HCT116 (cell line): ENCODE measurements around the gene SETD1A.

Source experiments
- CEBPB ChIP-seq: IDR thresholded peaks from 2 replicates; pipeline ENCODE4 v1.6.1; 2012; ENCODE audit warnings: low read depth
- CTCF ChIP-seq, 3 experiments: fragments of 200-600 bp in 1 of 3; sonication (generic) in 1 of 3; IDR thresholded peaks in 2 of 3; conservative IDR thresholded peaks in 1 of 3; 2 replicates each; pipeline ENCODE4 v1.5.1; 2012 to 2017; ENCODE audit warnings: low read depth in 2 of 3, low read length in 2 of 3, antibody characterized with exemption in 1 of 3, borderline replicate concordance in 1 of 3, control low read depth in 1 of 3, mild to moderate bottlenecking in 1 of 3, mixed read lengths in 1 of 3, mixed run types in 1 of 3, moderate library complexity in 1 of 3; ENCODE audit not compliant: insufficient read depth in 1 of 3
- EZH2 ChIP-seq: fragments of 200-600 bp; sonication (generic); IDR thresholded peaks from 2 replicates; pipeline ENCODE4 v1.6.1; 2017; ENCODE audit warnings: antibody characterized with exemption, mixed run types
- EZH2phosphoT487 ChIP-seq: fragments of 200-600 bp; IDR thresholded peaks from 2 replicates; pipeline ENCODE4 v1.6.1; 2018; ENCODE audit warnings: antibody characterized with exemption, borderline replicate concordance
- JUND ChIP-seq: IDR thresholded peaks from 2 replicates; pipeline ENCODE4 v1.6.1; 2012
- POLR2A ChIP-seq: IDR thresholded peaks from 2 replicates; pipeline ENCODE4 v1.7.0; 2011; ENCODE audit warnings: borderline replicate concordance; ENCODE audit not compliant: insufficient read depth, insufficient read length; ENCODE audit errors: extremely low read depth
- POLR2AphosphoS5 ChIP-seq: IDR thresholded peaks from 2 replicates; pipeline ENCODE4 v1.6.1; 2011; ENCODE audit warnings: mild to moderate bottlenecking, low read depth, low read length, moderate library complexity
- RAD21 ChIP-seq: IDR thresholded peaks from 2 replicates; pipeline ENCODE4 v1.6.1; 2012; ENCODE audit warnings: low read depth, mild to moderate bottlenecking
- REST ChIP-seq: IDR thresholded peaks from 2 replicates; pipeline ENCODE4 v1.6.1; 2012; ENCODE audit warnings: low read depth
- SIN3A ChIP-seq: IDR thresholded peaks from 2 replicates; pipeline ENCODE4 v1.6.1; 2012; ENCODE audit warnings: low read depth
- SP1 ChIP-seq: IDR thresholded peaks from 2 replicates; pipeline ENCODE4 v1.6.1; 2012; ENCODE audit warnings: low read depth
- SRF ChIP-seq: IDR thresholded peaks from 2 replicates; pipeline ENCODE4 v1.6.1; 2012; ENCODE audit warnings: low read depth
- YY1 ChIP-seq: IDR thresholded peaks from 2 replicates; pipeline ENCODE4 v1.6.1; 2011; ENCODE audit warnings: low read length, low read depth, moderate library complexity, mild to moderate bottlenecking; ENCODE audit not compliant: insufficient replicate concordance; ENCODE audit errors: extremely low read depth
- ZFX ChIP-seq: fragments of 450-650 bp; IDR thresholded peaks from 2 replicates; pipeline ENCODE4 v1.6.1; 2017

GRCh38 chr16:31023627-31024226 is 66.2 kb downstream of the SETD1A start:
- TF ChIP-seq CTCF (IDR thresholded peaks at IDR 0.05 in 2 of 3, conservative IDR thresholded peaks at IDR 0.05 in 1 of 3; ENCODE audit: borderline replicate concordance in 1 of 3, insufficient read depth in 1 of 3, low read depth in 2 of 3, low read length in 2 of 3) (no peak), EZH2phosphoT487 (no peak), POLR2AphosphoS5 (no peak), EZH2 (no peak), POLR2A (no peak), CEBPB (no peak), RAD21 (no peak), REST (no peak), SP1 (no peak), YY1 (no peak), SRF (no peak), JUND (no peak), SIN3A (no peak), ZFX (no peak)
